ENCODE measurements around the gene CAP2. TPM values are rescaled to one million over a fixed set of nuclear protein-coding genes. Genes with fewer than 3 reads are reported as not detected.
"Not testable (repeated sequence)": the region's sequence is repeated elsewhere in the genome, so short reads cannot be mapped to it uniquely, and the experiment has no call there.

CAP2 gene
- total RNA-seq, 1 donor from 2014 or later: 10.2 TPM

GRCh38 chr6:17583811-17584210 is 190.4 kb downstream of the CAP2 start:
- no peak for DNase-seq

GRCh38 chr6:17584241-17584803 is 190.9 kb downstream of the CAP2 start:
- peak; percentile 90 for DNase-seq

- no peak for DNase-seq
Observed at GRCh38 chr6:17585766-17586490, 192.5 kb downstream of the CAP2 start.

- DNase-seq: not testable (repeated sequence)
Observed at GRCh38 chr6:17586623-17587022, 193.2 kb downstream of the CAP2 start.

- DNase-seq: no peak
Observed at GRCh38 chr6:17588011-17588410, 194.6 kb downstream of the CAP2 start.

GRCh38 chr6:17589406-17590096 is 196.2 kb downstream of the CAP2 start:
- peak; percentile 4 for DNase-seq

- DNase-seq: no peak
Observed at GRCh38 chr6:17591287-17591686, 197.9 kb downstream of the CAP2 start.

- DNase-seq: no peak
Observed at GRCh38 chr6:17593246-17593645, 199.9 kb downstream of the CAP2 start.

GRCh38 chr6:17596085-17596484 is 202.7 kb downstream of the CAP2 start:
- no peak for DNase-seq

- peak; percentile 91 for DNase-seq
Observed at GRCh38 chr6:17599877-17600526, 206.6 kb downstream of the CAP2 start, which contains the start of gene FAM8A1. Gene FAM8A1, plus strand, starts transcription at chr6:17600302. Its CDS starts 108 bp downstream, at chr6:17600410.

- DNase-seq: no peak
Observed at GRCh38 chr6:17600527-17601385, 207.4 kb downstream of the CAP2 start.

- DNase-seq: no peak
Observed at GRCh38 chr6:17601386-17601703, 207.9 kb downstream of the CAP2 start.

GRCh38 chr6:17602888-17603287 is 209.5 kb downstream of the CAP2 start:
- no peak for DNase-seq

- no peak for DNase-seq
Observed at GRCh38 chr6:17606606-17607005, 213.2 kb downstream of the CAP2 start.

Small RNA genes within 50 kb of the gene (small RNA-seq; reads per million reads assigned to genes)
- not detected for gene SUMO2P13 (ENCODE audit: low replicate concordance)

Other genes starting within 250 kb of the CAP2 start
- gene RBM24, start 112.2 kb upstream of the CAP2 start, total RNA-seq: 25.8 TPM
- 30.0 TPM for gene FAM8A1, start 206.7 kb downstream of the CAP2 start, total RNA-seq